Gastroesophageal sphincter (tissue), 3 donors: ENCODE data around the gene TGM4.

Experiments
- CTCF ChIP-seq, 4 experiments: fragments of 200-600 bp in 2 of 4; fragments of 450-650 bp in 2 of 4; sonication (generic) in 1 of 4; IDR thresholded peaks; one replicate each; pipeline ENCODE4 v1.5.1; 2017 to 2019; ENCODE audit warnings: antibody characterized with exemption in 4 of 4, mild to moderate bottlenecking in 2 of 4, moderate library complexity in 2 of 4
- POLR2AphosphoS5 ChIP-seq: sonication (generic); formaldehyde crosslinking; IDR thresholded peaks from one replicate; pipeline ENCODE4 v1.6.1; 2017; ENCODE audit warnings: antibody characterized with exemption

GRCh38 chr3:44923632-44924456 is 49.4 kb downstream of the TGM4 start:
- TF ChIP-seq CTCF (IDR thresholded peaks at IDR 0.05) (no peak), POLR2AphosphoS5 (no peak)
